DMS114 treated with DMSO at 0.1 percent for 48 hours (cell line): ENCODE data around the gene DMBX1.

Experiments used
- DNase-seq: peaks from one replicate; lab custom pipeline; 2025; ENCODE audit not compliant: unreplicated experiment; lab: John Stamatoyannopoulos, UW

Gene DMBX1

DNA sequence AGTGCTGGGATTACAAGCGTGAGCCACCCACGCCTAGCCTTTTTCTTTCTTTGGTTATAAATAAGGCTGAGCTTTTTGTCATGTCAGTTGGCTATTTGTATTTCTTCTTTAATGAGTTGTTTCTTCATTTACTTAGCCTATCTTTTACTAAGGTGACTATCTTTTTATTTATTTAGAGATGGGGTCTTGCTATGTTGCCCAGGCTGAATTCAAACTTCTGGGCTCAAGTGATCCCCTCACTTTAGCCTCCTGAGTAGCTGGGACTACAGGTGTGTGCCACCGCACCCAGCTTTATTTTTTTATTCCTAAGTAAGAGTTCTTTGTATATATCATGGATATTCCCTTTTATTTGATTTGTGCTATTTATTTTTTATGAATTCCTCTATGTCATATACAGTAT, 11.9 kb downstream of the DMBX1 start:
- DNase-seq = no peak

DNA sequence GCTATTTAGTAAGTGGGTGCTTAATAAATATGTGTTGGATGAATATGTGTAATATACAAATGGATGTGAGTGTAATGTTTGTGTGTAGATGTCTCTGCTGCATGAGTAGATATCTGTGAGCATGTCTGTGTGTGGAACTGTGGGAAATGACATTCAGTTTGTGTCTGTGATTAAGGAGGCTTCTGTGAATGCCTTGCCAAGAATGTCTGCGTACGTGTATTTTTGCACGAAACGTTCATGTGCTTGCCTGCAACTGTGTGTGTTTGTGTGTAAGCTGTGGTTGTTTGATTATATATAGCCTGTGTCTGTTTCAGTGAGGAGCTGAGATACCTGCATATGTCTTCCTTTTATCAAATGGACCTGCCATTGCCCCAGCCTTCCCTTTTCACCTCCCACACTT, 13.8 kb downstream of the DMBX1 start:
- DNase-seq = no peak

DNA sequence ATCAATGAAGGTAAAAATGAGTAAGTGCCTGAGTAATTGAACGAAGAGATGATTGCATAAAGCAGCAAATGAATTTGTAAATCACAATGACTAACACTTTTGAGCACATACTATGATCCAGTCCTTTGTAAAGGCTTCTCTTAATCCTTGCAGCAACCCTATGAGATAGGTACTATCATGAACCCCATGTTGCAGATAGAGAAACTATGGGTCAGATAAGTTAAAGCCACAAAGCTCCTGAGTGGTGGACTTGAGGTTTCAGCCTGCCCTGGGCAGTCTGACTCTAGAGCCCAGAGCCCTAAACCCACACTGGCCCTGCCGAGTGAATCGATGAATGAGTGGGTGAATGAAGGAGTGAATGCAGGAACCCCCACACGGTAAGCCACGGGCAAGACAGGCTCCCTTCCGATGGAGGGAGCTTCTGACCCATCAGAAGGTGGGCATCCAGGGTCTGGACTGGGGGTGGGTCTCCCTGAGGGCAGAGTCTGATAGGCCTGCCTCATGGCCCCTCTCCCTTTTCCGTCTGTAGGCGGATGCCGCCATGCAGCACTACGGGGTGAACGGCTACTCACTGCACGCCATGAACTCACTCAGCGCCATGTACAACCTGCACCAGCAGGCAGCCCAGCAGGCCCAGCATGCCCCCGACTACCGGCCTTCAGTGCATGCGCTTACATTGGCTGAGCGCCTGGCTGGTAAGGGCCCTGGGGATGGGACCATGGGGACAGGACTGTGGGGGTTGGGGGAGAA, 17.0 kb downstream of the DMBX1 start:
- DNase-seq = no peak

DNA sequence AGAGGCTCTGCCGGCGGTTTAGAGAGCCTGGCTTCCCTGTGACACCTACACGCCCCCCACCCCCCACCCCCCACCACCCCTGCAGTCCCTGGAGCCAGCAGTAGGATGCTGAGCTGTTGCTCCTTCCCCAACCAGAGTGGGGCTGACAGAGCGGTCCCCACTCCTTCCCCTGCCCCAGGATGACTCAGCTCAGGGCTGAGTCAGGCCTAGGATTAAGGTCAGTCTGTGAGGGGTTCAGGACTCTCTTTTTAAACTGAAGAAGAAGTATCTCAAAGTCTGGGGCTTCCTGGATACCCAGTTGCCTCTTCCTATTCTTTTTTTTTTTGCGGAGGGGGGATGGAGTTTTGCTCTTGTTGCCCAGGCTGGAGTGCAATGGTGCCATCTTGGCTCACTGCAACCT, 19.1 kb downstream of the DMBX1 start:
- no peak for DNase-seq

- DNase-seq = no peak
Measured at GRCh38 chr1:46510341-46510997, 20.8 kb downstream of the DMBX1 start.

DNA sequence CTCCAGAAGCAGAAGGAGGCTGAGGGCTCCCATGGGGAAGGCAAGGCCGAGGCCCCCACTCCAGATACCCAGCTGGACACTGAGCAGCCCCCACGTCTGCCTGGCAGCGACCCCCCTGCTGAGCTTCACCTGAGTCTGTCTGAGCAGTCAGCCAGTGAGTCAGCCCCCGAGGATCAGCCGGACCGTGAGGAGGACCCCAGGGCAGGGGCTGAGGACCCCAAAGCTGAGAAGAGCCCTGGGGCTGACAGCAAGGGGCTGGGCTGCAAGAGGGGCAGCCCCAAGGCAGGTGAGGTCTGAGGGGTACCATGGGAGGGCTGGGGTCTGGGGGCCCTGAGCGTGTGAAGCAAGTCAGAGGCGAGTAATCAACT, 21.3 kb downstream of the DMBX1 start:
- DNase-seq = no peak

DNA sequence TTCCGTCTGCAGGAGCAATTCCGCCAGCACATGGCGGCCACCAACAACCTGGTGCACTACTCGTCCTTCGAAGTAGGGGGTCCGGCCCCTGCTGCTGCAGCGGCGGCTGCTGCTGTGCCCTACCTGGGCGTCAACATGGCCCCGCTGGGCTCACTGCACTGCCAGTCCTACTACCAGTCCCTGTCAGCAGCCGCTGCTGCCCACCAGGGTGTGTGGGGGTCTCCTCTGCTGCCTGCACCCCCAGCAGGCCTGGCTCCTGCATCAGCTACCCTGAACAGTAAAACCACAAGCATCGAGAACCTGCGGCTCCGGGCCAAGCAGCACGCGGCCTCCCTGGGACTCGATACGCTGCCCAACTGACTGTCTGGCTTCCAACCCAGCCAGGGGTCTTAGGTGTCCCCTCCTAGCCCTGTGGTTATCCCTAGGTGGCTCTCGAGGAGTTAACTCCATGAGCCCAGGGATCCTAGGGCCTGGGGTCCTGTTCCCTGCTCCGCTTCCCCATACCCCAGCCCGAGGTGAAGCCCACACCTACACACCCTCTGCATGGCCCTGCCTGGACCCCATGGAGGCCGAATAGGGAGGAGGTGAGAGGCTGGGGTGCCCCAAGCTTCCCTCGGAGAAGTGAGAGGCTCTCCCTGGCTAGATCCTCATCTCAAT, 22.6 kb downstream of the DMBX1 start:
- DNase-seq = no peak

DNA sequence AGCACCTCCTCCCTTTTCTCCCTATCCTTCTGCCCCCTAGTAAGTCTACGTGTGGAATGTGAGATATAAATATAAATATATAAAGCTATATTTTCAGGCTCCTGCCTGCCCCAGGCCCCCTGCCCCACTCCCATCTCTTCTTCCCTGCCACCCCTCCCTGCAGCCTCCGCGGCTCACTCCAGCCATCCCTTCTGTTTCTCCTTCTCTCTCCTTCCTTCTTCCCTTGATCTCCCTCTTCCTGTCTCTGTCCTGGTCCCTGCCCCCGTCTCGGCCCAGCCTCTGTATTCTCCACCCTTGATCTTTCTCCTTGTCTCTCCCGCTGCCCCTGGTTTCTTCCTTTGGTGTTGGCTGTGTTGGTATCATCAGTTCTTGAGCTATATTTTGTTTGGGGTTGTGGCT, 23.2 kb downstream of the DMBX1 start:
- DNase-seq = no peak

- no peak for DNase-seq
Measured at GRCh38 chr1:46513536-46513935, 23.9 kb downstream of the DMBX1 start.

GRCh38 chr1:46515576-46515975, 25.9 kb downstream of the DMBX1 start:
- no peak for DNase-seq

DNA sequence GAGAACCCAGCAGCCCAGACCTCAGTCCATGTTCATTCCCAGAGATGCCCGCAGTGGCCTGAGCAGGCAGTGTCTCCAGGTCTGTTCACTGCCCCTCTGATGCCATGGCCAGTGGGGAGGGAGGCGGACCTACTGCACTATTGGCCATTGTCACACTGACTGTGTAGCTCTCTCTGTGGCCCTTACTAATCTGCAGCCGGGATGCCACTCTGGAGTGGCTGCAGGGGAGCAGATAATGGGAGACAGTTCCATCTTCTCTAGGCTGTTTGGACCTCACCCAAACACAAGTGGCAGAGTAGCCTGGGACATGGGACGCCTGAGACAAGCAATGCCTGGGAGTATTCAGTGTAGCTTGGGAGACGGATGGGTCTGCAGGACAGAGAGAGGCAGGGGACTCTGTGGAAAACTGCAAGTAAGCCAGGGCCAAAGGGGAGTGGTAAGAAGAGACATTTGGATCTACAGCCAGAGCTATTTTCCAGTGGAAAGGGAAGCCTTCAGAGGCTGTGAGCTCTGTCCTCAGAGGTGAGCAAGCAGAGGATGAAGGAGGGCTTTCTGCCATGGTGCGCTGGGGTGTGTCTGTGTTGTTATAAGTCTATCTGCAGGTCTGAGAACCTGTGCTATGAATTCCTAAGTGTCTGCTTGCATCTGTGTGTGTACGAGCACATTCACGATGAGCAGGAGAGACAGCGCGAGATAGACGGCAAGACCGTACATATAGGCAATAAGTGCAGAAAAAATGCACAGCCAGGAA, 26.7 kb downstream of the DMBX1 start:
- DNase-seq = no peak

- DNase-seq = no peak
Measured at GRCh38 chr1:46517010-46517600, 27.5 kb downstream of the DMBX1 start.

DNA sequence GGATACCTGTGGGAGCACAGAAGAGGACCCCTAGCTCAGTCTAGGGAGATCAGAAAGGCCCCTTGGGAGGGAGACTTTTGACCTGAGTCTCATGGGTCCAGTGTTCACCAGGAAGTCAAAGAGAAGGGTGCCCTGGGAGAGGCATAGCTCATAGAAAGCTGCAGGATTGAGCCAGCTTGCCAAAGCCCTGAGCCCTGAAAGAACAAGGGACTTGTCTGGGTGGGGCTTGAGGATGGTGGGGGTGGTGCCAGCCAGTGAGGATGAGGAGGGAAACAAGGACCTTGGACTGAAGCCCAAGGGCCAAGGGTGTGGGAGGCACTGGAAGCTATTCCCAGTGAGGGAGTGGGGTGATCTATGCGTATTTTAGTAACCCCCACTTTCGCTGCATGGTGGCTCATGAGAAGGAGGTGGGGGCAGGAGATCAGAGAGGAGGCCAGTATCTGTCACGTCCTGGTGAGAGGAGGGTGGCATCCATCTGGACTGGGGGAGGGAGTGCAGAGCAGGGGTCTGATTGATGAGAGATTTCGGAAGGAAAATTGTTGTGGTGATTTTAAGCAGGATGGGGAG, 28.4 kb downstream of the DMBX1 start:
- no peak for DNase-seq

- DNase-seq = no peak
Measured at GRCh38 chr1:46519209-46519608, 29.6 kb downstream of the DMBX1 start.

GRCh38 chr1:46520063-46520911, 30.7 kb downstream of the DMBX1 start:
- DNase-seq = no peak

GRCh38 chr1:46521414-46521813, 31.8 kb downstream of the DMBX1 start:
- DNase-seq = no peak

GRCh38 chr1:46522184-46522968, 32.7 kb downstream of the DMBX1 start:
- DNase-seq = no peak

DNA sequence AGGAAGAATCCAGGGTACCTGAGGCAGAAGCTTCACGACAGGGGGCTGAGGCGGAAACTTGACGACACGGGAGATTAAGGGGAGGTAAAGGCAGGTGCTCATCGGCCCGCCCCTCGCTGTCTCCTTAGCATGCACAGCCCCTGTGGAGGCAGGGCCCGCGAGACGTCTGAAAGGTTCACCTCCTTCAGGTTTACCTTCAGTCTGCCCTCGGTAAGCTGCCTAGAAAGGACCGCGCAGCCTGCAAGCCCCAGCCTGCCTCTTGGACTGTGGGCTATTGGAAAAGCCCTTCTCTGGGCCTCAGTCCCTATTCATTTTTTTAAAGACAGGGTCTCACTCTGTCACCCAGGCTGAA, 33.3 kb downstream of the DMBX1 start:
- DNase-seq = no peak
